HepG2 (cell line): ENCODE measurements around the gene GTF2H3. TPM values are rescaled to one million over a fixed set of nuclear protein-coding genes. Genes with fewer than 3 reads are reported as not detected.

Experiments used
- ATAC-seq: fragments of 200-7000 bp; cut with Tn5 transposase; 3 replicates; pipeline ENCODE4 v1.9.1; 2020; ENCODE audit warnings: mild to moderate bottlenecking, moderate library complexity
- BruUV-seq: library from RNA; stranded (reverse); fragments of 400-500 nt; replicated peaks from 2 replicates; lab custom pipeline; 2021; lab: Mats Ljungman, UMichigan
- CTCF ChIA-PET: fragments of 300-600 bp; formaldehyde crosslinking; extraction: SDS; loops from one replicate; lab custom pipeline; 2021; ENCODE audit warnings: low total read pairs, inconsistent platforms, low intra/inter-chr PET ratio; lab: Yijun Ruan, JAX
- POLR2A ChIA-PET: fragments of 350-600 bp; sonication (Branson Sonifier 250); formaldehyde crosslinking; loops from one replicate; lab custom pipeline; 2020; ENCODE audit warnings: antibody characterized with exemption, inconsistent platforms; lab: Yijun Ruan, JAX
- DNase-seq: peaks from one replicate; pipeline ENCODE4 v3.0.0-alpha.2; 2015; ENCODE audit warnings: low spot score
- FAIRE-seq: peaks from 3 replicates; lab custom pipeline; 2011; peaks lifted over from hg19 to GRCh38; lab: Jason Lieb, UNC
- H2AFZ ChIP-seq: one replicate; pipeline ENCODE4 v1.6.1; 2011; ENCODE audit warnings: low read length, inconsistent platforms
- H3K27ac ChIP-seq: fragments of 300-600 bp; 3 replicates; pipeline ENCODE4 v1.8.0; 2011; ENCODE audit warnings: mixed run types, mild to moderate bottlenecking, mixed read lengths, low read length, inconsistent platforms; ENCODE audit not compliant: insufficient read depth; ENCODE audit errors: extremely low read length
- H3K27me3 ChIP-seq, 2 experiments: fragments of 200-600 bp in 1 of 2; 2 replicates in 1 of 2; 3 replicates in 1 of 2; pipeline versions ENCODE4 v1.6.0 to v1.8.0; 2011; ENCODE audit warnings: low read length in 2 of 2, mild to moderate bottlenecking in 2 of 2, moderate library complexity in 2 of 2, inconsistent platforms in 1 of 2; ENCODE audit not compliant: insufficient read depth in 2 of 2, control insufficient read depth in 1 of 2
- H3K36me3 ChIP-seq, 2 experiments: fragments of 200-600 bp in 1 of 2; replicated peaks in 1 of 2; 2 replicates in 1 of 2; 3 replicates in 1 of 2; pipeline versions ENCODE4 v1.5.1 to v1.8.0; 2011; ENCODE audit warnings: low read length in 2 of 2, inconsistent platforms in 1 of 2; ENCODE audit not compliant: insufficient read depth in 2 of 2, control insufficient read depth in 1 of 2
- H3K4me1 ChIP-seq: 2 replicates; pipeline ENCODE4 v1.5.1; 2012; ENCODE audit warnings: low read length, inconsistent platforms; ENCODE audit not compliant: insufficient read depth
- H3K4me2 ChIP-seq: 2 replicates; pipeline ENCODE4 v1.6.0; 2011; ENCODE audit warnings: low read depth, low read length, inconsistent platforms
- H3K4me3 ChIP-seq, 3 experiments: fragments of 200-600 bp in 1 of 3; sonication (generic), shearing (Covaris generic) in 1 of 3; replicated peaks in 1 of 3; 2 replicates each; pipeline ENCODE4 v1.5.1; 2011 to 2016; ENCODE audit warnings: low read length in 3 of 3, inconsistent platforms in 2 of 3, low read depth in 2 of 3, mild to moderate bottlenecking in 2 of 3, control low read depth in 1 of 3, mixed read lengths in 1 of 3; ENCODE audit not compliant: insufficient read depth in 1 of 3
- H3K79me2 ChIP-seq: one replicate; pipeline ENCODE4 v1.6.1; 2011; ENCODE audit warnings: low read length, inconsistent platforms; ENCODE audit not compliant: insufficient read depth
- H3K9ac ChIP-seq: 2 replicates; pipeline ENCODE4 v1.6.0; 2011; ENCODE audit warnings: mild to moderate bottlenecking, low read depth, low read length, inconsistent platforms; ENCODE audit not compliant: insufficient read depth
- H3K9me3 ChIP-seq: 2 replicates; pipeline ENCODE4 v1.5.1; 2012; ENCODE audit warnings: mild to moderate bottlenecking, low read length
- H4K20me1 ChIP-seq: 2 replicates; pipeline ENCODE4 v1.6.0; 2011; ENCODE audit warnings: inconsistent platforms, mild to moderate bottlenecking, low read length, moderate library complexity; ENCODE audit not compliant: insufficient read depth
- HOXA5 ChIP-seq: sonication (generic); formaldehyde crosslinking; IDR thresholded peaks from 2 replicates; pipeline ENCODE4 v1.4.0; 2020; ENCODE audit warnings: missing genetic modification reagents
- HOXD1 ChIP-seq: sonication (generic); formaldehyde crosslinking; IDR thresholded peaks from 2 replicates; pipeline ENCODE4 v1.5.0; 2020; ENCODE audit warnings: missing genetic modification reagents
- MEF2D ChIP-seq: sonication (generic); formaldehyde crosslinking; IDR thresholded peaks from 2 replicates; pipeline ENCODE4 v1.5.1; 2020; ENCODE audit warnings: mild to moderate bottlenecking, missing genetic modification reagents
- MYC ChIP-seq: sonication (generic); formaldehyde crosslinking; IDR thresholded peaks from 2 replicates; pipeline ENCODE4 v1.9.0; 2021; ENCODE audit warnings: missing genetic modification reagents, borderline replicate concordance
- TCF7L2 ChIP-seq: IDR thresholded peaks from 2 replicates; pipeline ENCODE4 v1.6.1; 2011; ENCODE audit warnings: mild to moderate bottlenecking, low read depth, low read length, moderate library complexity
- TERF1 ChIP-seq: sonication (generic); formaldehyde crosslinking; IDR thresholded peaks from 2 replicates; pipeline ENCODE4 v1.8.0; 2022; ENCODE audit warnings: mild to moderate bottlenecking, missing genetic modification reagents, moderate library complexity
- ZNF616 ChIP-seq: sonication (generic); formaldehyde crosslinking; IDR thresholded peaks from 2 replicates; pipeline ENCODE4 v1.5.0; 2020; ENCODE audit warnings: low read depth, mild to moderate bottlenecking, missing genetic modification reagents
- ZNF724P ChIP-seq: sonication (generic); formaldehyde crosslinking; IDR thresholded peaks from 2 replicates; pipeline ENCODE4 v1.8.0; 2022; ENCODE audit warnings: missing genetic modification reagents, borderline replicate concordance
- ZSCAN29 ChIP-seq: sonication (generic); formaldehyde crosslinking; conservative IDR thresholded peaks from 2 replicates; pipeline ENCODE4 v1.4.0; 2020; ENCODE audit warnings: mild to moderate bottlenecking, missing genetic modification reagents
- WGBS: methylation state at CpG from one replicate; pipeline ENCODE4 v1.1.6; 2017; ENCODE audit warnings: low lambda C conversion rate; 5-methylcytosine and 5-hydroxymethylcytosine counted together
- in situ Hi-C: cut with HindIII; loops from 2 replicates; pipeline ENCODE4 v1.10.0; 2017; ENCODE audit warnings: low pct_unique_long_range_greater_than_20kb; ENCODE audit not compliant: extremely low pct_ligation_motif_present
- intact Hi-C: fragments of 100-400 bp; cut with micrococcal nuclease; formaldehyde crosslinking; loops from one replicate; pipeline ENCODE4 v1.10.0; 2022; ENCODE audit not compliant: unreplicated experiment
- polyA plus RNA-seq, 8 experiments: library from polyadenylated mRNA; depleted of rRNA in 3 of 8; stranded (reverse) in 7 of 8; unstranded in 1 of 8; fragments of >200 nt; fragmentation: Illumina TruSeq in 4 of 8; extraction: Trizol in 4 of 8; gene quantifications; 2 replicates each; pipeline versions ENCODE4 v1.2.1 to v1.2.3, GENCODE V29; 2011 to 2016; ENCODE audit warnings: low read depth in 4 of 8, missing spikeins in 1 of 8, mixed read lengths in 1 of 8; ENCODE audit not compliant: insufficient read depth in 1 of 8
- total RNA-seq, 5 experiments: library from RNA; depleted of rRNA; stranded (reverse); fragments of >200 nt; fragmentation: Illumina TruSeq; extraction: Trizol; gene quantifications; 2 replicates each; pipeline ENCODE4 v1.2.3, GENCODE V29; 2016; ENCODE audit warnings: low read depth in 1 of 5
- TF ChIP-seq, protein P1 (sequence below): sonication (generic); formaldehyde crosslinking; IDR thresholded peaks from 2 replicates; pipeline ENCODE4 v1.8.0; 2022; ENCODE audit warnings: missing genetic modification reagents, mild to moderate bottlenecking, inconsistent platforms, borderline replicate concordance
- TF ChIP-seq, protein P2 (sequence below): sonication (generic); formaldehyde crosslinking; IDR thresholded peaks from 2 replicates; pipeline ENCODE4 v1.8.0; 2023; ENCODE audit warnings: mild to moderate bottlenecking, missing genetic modification reagents

GTF2H3 gene
- total and polyA plus RNA-seq, 2 of the 13 experiments (the other 11 are each of a cell fraction or from before 2014, with no cell fraction given), result 35.8 to 58.8 TPM

DNA sequence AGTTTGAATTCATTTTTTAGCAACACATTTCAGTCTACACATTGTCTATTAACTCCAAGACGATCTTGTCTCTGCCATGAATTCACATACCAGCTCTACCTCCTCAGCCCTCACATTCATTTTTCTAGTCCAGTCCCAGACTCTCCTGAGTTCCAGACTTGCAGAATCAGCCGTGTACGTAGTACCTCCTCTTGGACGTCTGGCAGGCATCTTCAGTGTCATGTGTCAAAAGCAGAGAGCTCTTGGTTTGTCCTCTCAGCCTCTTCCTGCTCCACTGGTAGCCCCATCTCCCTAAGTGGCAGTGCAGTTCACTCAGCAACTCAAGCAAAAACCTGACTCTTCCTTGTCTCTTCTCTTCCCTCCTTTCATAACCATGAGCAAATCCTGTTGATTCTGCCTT is 22.8 kb downstream of the GTF2H3 start:
- Histone ChIP-seq H3K4me2 (no peak overlapping the region), H3K79me2 (no peaks in the 10 kb centered on the region), H3K27me3 (no peaks in the 10 kb centered on the region), H4K20me1 (no peaks in the 10 kb centered on the region), H3K4me3 (no peak overlapping the region), H3K9ac (no peak overlapping the region), H3K4me1 (no peaks in the 10 kb centered on the region), H3K36me3 (peaks cover 5 to 59% of the 10 kb centered on the region in 2 experiments; a peak in 4 of 5 replicates)
- in situ Hi-C loops (no loop called here), intact Hi-C loops (no loop called here)
- DNase-seq (no peak), ATAC-seq (no peak)
- BruUV-seq, result no TSS peak
- CTCF ChIA-PET, result no interaction called here
- TF ChIP-seq, protein P1, sequence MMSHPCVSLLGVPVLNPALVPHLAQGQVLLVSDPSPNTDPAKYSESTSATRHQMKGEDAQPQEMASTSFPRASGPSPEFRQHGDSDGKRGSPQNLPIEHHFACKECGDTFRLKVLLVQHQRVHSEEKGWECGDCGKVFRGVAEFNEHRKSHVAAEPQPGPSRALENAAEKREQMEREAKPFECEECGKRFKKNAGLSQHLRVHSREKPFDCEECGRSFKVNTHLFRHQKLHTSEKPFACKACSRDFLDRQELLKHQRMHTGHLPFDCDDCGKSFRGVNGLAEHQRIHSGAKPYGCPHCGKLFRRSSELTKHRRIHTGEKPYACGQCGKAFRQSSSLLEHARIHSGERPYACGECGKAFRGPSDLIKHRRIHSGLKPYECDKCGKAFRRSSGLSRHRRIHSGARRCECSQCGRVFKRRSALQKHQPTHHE (CRISPR knock-in tag), result no peak
- TF ChIP-seq ZNF616 (CRISPR knock-in tag), result no peak
- no peak for TF ChIP-seq HOXA5
- TF ChIP-seq ZSCAN29, result no peak
- no peak for TF ChIP-seq TCF7L2
- TF ChIP-seq, protein P2, sequence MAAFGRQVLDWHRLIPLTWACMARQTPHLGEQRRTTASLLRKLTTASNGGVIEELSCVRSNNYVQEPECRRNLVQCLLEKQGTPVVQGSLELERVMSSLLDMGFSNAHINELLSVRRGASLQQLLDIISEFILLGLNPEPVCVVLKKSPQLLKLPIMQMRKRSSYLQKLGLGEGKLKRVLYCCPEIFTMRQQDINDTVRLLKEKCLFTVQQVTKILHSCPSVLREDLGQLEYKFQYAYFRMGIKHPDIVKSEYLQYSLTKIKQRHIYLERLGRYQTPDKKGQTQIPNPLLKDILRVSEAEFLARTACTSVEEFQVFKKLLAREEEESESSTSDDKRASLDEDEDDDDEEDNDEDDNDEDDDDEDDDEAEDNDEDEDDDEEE, result no peak
- no peak for TF ChIP-seq MEF2D
- no peak for TF ChIP-seq TERF1 (CRISPR knock-in tag)
- TF ChIP-seq HOXD1 (CRISPR knock-in tag), result no peak
- no peak for TF ChIP-seq MYC (CRISPR knock-in tag)
- no peak for TF ChIP-seq ZNF724P (CRISPR knock-in tag)
- TF ChIP-seq, all 625 proteins: peak for 0
- H3K9me3 ChIP-seq, result no peaks in the 10 kb centered on the region
- no peak overlapping the region for H2AFZ ChIP-seq
- H3K27ac ChIP-seq, result no peak overlapping the region
- POLR2A ChIA-PET, result no interaction called here
- no peak for FAIRE-seq
- WGBS, result 98% methylated on average over 4 of the region's 4 CpGs
